HL-60 (cell line): ENCODE measurements around the gene NR2F1-AS1.

Experiments used
- DNase-seq, 2 experiments: peaks; one replicate each; pipeline ENCODE4 v3.0.0-alpha.2; 2010 to 2020; ENCODE audit warnings: low read depth in 1 of 2, low spot score in 1 of 2
- H3K27ac ChIP-seq: fragments of 250-450 bp; sonication (Bioruptor Pico); replicated peaks from 2 replicates; pipeline ENCODE4 v1.5.1; 2020; ENCODE audit warnings: mild to moderate bottlenecking, moderate library complexity
- H3K27me3 ChIP-seq: fragments of 250-450 bp; sonication (Bioruptor Pico); 2 replicates; pipeline ENCODE4 v1.5.1; 2021; ENCODE audit warnings: mild to moderate bottlenecking, moderate library complexity; ENCODE audit not compliant: insufficient read depth, poor library complexity, severe bottlenecking
- H3K4me3 ChIP-seq: replicated peaks from 2 replicates; pipeline ENCODE4 v1.5.1; 2011; ENCODE audit warnings: mild to moderate bottlenecking, control low read depth, low read length; ENCODE audit not compliant: insufficient read depth
- GABPA ChIP-seq: IDR thresholded peaks from 2 replicates; pipeline ENCODE4 v1.6.1; 2012; ENCODE audit warnings: low read depth
- POLR2AphosphoS5 ChIP-seq: IDR thresholded peaks from 2 replicates; pipeline ENCODE4 v1.6.1; 2012; ENCODE audit warnings: low read depth
- SPI1 ChIP-seq: IDR thresholded peaks from 2 replicates; pipeline ENCODE4 v1.6.1; 2012; ENCODE audit warnings: low read depth, mild to moderate bottlenecking, borderline replicate concordance
- TF ChIP-seq, protein P1 (sequence below): IDR thresholded peaks from one replicate; pipeline ENCODE4 v1.5.1; 2011; ENCODE audit warnings: low read length, control low read depth, inconsistent platforms; ENCODE audit not compliant: insufficient read depth
- TF ChIP-seq, protein P2 (sequence below): IDR thresholded peaks from 2 replicates; pipeline ENCODE4 v1.6.1; 2012; ENCODE audit warnings: low read depth; ENCODE audit not compliant: insufficient replicate concordance

The NR2F1-AS1 gene

GRCh38 chr5:93425096-93425495, 155.9 kb downstream of the NR2F1-AS1 start:
- TF ChIP-seq POLR2AphosphoS5 (no peak), SPI1 (no peak), GABPA (no peak)
- TF ChIP-seq, protein P1, sequence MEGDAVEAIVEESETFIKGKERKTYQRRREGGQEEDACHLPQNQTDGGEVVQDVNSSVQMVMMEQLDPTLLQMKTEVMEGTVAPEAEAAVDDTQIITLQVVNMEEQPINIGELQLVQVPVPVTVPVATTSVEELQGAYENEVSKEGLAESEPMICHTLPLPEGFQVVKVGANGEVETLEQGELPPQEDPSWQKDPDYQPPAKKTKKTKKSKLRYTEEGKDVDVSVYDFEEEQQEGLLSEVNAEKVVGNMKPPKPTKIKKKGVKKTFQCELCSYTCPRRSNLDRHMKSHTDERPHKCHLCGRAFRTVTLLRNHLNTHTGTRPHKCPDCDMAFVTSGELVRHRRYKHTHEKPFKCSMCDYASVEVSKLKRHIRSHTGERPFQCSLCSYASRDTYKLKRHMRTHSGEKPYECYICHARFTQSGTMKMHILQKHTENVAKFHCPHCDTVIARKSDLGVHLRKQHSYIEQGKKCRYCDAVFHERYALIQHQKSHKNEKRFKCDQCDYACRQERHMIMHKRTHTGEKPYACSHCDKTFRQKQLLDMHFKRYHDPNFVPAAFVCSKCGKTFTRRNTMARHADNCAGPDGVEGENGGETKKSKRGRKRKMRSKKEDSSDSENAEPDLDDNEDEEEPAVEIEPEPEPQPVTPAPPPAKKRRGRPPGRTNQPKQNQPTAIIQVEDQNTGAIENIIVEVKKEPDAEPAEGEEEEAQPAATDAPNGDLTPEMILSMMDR: no peak
- TF ChIP-seq, protein P2, sequence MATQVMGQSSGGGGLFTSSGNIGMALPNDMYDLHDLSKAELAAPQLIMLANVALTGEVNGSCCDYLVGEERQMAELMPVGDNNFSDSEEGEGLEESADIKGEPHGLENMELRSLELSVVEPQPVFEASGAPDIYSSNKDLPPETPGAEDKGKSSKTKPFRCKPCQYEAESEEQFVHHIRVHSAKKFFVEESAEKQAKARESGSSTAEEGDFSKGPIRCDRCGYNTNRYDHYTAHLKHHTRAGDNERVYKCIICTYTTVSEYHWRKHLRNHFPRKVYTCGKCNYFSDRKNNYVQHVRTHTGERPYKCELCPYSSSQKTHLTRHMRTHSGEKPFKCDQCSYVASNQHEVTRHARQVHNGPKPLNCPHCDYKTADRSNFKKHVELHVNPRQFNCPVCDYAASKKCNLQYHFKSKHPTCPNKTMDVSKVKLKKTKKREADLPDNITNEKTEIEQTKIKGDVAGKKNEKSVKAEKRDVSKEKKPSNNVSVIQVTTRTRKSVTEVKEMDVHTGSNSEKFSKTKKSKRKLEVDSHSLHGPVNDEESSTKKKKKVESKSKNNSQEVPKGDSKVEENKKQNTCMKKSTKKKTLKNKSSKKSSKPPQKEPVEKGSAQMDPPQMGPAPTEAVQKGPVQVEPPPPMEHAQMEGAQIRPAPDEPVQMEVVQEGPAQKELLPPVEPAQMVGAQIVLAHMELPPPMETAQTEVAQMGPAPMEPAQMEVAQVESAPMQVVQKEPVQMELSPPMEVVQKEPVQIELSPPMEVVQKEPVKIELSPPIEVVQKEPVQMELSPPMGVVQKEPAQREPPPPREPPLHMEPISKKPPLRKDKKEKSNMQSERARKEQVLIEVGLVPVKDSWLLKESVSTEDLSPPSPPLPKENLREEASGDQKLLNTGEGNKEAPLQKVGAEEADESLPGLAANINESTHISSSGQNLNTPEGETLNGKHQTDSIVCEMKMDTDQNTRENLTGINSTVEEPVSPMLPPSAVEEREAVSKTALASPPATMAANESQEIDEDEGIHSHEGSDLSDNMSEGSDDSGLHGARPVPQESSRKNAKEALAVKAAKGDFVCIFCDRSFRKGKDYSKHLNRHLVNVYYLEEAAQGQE: no peak
- Histone ChIP-seq H3K27me3 (no peaks in the 10 kb centered on the region), H3K4me3 (no peak overlapping the region), H3K27ac (no peak overlapping the region)
- no peak for DNase-seq

DNA sequence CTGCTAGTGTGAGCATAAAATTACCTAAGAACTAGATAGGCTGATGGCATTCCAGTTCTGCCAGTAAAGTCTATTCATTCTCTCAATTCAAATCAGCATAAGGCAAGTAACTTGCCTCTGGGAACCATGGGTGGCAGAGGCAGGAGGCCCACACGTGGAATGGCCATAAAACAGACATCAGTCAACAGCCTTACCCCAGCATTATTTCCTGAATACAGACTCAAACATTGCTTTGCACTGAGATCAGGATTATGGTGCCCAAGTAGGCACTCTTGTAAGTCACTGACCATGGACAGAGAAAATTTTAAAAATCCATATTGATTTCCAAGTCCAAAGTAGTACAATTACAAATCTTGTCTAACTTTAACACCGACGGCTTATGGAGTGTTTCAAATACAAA, 157.7 kb downstream of the NR2F1-AS1 start:
- TF ChIP-seq, protein P2: no peak
- TF ChIP-seq POLR2AphosphoS5 (no peak), GABPA (no peak), SPI1 (no peak)
- TF ChIP-seq, protein P1: no peak
- no peak for DNase-seq
- Histone ChIP-seq H3K27me3 (no peaks in the 10 kb centered on the region), H3K4me3 (no peak overlapping the region), H3K27ac (no peak overlapping the region)

GRCh38 chr5:93422652-93423280, 158.3 kb downstream of the NR2F1-AS1 start:
- DNase-seq: no peak
- no peak overlapping the region for H3K27ac ChIP-seq
- H3K4me3 ChIP-seq: no peak overlapping the region
- no peaks in the 10 kb centered on the region for H3K27me3 ChIP-seq
- no peak for TF ChIP-seq SPI1
- TF ChIP-seq, protein P1: no peak

DNA sequence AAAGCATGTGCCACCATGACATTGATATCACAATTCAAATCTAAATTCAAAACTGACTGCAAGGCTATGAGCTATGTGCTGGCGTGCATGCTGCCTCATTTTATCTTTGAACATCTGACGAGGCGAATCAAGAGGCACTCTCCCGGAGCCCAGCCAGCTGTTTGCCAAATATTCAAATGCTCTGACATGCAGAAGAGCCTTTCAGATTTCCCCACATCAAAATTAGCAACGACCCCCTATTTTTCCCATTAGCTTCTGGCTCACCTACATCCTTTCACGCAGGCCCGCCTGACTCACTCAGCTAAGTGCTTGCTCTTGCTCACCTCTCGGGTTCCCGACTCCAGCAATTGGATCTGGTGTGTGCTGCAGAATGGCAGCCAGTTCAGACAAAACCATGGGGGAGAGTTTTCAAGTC, 159.0 kb downstream of the NR2F1-AS1 start:
- H3K27ac ChIP-seq: no peak overlapping the region
- TF ChIP-seq GABPA (no peak), SPI1 (no peak), POLR2AphosphoS5 (no peak)
- TF ChIP-seq, protein P1: no peak
- TF ChIP-seq, protein P2: no peak
- DNase-seq: no peak
- no peaks in the 10 kb centered on the region for H3K27me3 ChIP-seq
- no peak overlapping the region for H3K4me3 ChIP-seq
